Endothelial cell of umbilical vein (primary cell): ENCODE data around the gene C5orf47. TPM values are rescaled to one million over a fixed set of nuclear protein-coding genes. Genes with fewer than 3 reads are reported as not detected.
"Not testable (repeated sequence)": the region's sequence is repeated elsewhere in the genome, so short reads cannot be mapped to it uniquely, and the experiment has no call there.

Experiments
- BruUV-seq: library from RNA; stranded (reverse); fragments of 400-500 nt; replicated peaks from 2 replicates; lab custom pipeline; 2021; lab: Mats Ljungman, UMichigan
- CTCF ChIA-PET: fragments of 300-600, 350-600 bp; sonication (Branson Sonifier 250); formaldehyde crosslinking; loops from one replicate; lab custom pipeline; 2021; ENCODE audit warnings: antibody characterized with exemption, inconsistent platforms; lab: Charles Lee
- POLR2A ChIA-PET: fragments of 300-600, 350-600 bp; sonication (Branson Sonifier 250); formaldehyde crosslinking; loops from one replicate; lab custom pipeline; 2021; ENCODE audit warnings: antibody characterized with exemption, inconsistent platforms; lab: Charles Lee
- DNase-seq: peaks from one replicate; pipeline ENCODE4 v3.0.0-alpha.2; 2011; ENCODE audit warnings: low read depth, low spot score
- FAIRE-seq: peaks from 2 replicates; lab custom pipeline; 2011; peaks lifted over from hg19 to GRCh38; lab: Jason Lieb, UNC
- H2AFZ ChIP-seq: 2 replicates; pipeline ENCODE4 v1.6.0; 2012; ENCODE audit warnings: low read depth, low read length, control low read depth, inconsistent platforms
- H3K27ac ChIP-seq: 2 replicates; pipeline ENCODE4 v1.5.1; 2011; ENCODE audit warnings: low read depth, mild to moderate bottlenecking, control low read depth, low read length, moderate library complexity; ENCODE audit not compliant: insufficient read depth
- H3K27me3 ChIP-seq, 2 experiments: 2 replicates each; pipeline versions ENCODE4 v1.6.0 to v1.6.1; 2011; ENCODE audit warnings: low read length in 2 of 2, mixed read lengths in 1 of 2; ENCODE audit not compliant: control insufficient read depth in 2 of 2, insufficient read depth in 2 of 2
- H3K36me3 ChIP-seq, 2 experiments: 2 replicates in 1 of 2; 3 replicates in 1 of 2; pipeline ENCODE4 v1.5.1; 2011; ENCODE audit warnings: low read length in 2 of 2, mild to moderate bottlenecking in 1 of 2, moderate library complexity in 1 of 2; ENCODE audit not compliant: control insufficient read depth in 2 of 2, insufficient read depth in 2 of 2; ENCODE audit errors: extremely low read depth in 1 of 2
- H3K4me1 ChIP-seq: 3 replicates; pipeline ENCODE4 v1.5.1; 2011; ENCODE audit warnings: mild to moderate bottlenecking, low read length; ENCODE audit not compliant: control insufficient read depth, insufficient read depth; ENCODE audit errors: extremely low read depth
- H3K4me2 ChIP-seq: 2 replicates; pipeline ENCODE4 v1.6.1; 2011; ENCODE audit warnings: low read length, control low read depth, mixed read lengths; ENCODE audit not compliant: insufficient read depth
- H3K4me3 ChIP-seq, 3 experiments: fragments of 200-600 bp in 1 of 3; sonication (generic), shearing (Covaris generic) in 1 of 3; replicated peaks in 1 of 3; 2 replicates each; pipeline ENCODE4 v1.5.1; 2011 to 2016; ENCODE audit warnings: control low read depth in 3 of 3, low read length in 3 of 3, mild to moderate bottlenecking in 2 of 3, inconsistent platforms in 1 of 3, low read depth in 1 of 3, moderate library complexity in 1 of 3; ENCODE audit not compliant: insufficient read depth in 1 of 3
- H3K79me2 ChIP-seq: 2 replicates; pipeline ENCODE4 v1.6.0; 2012; ENCODE audit warnings: low read length, inconsistent platforms; ENCODE audit not compliant: control insufficient read depth, insufficient read depth
- H3K9ac ChIP-seq: replicated peaks from 2 replicates; pipeline ENCODE3; 2011; ENCODE audit warnings: low read length, control low read depth; ENCODE audit not compliant: insufficient read depth; ENCODE audit errors: extremely low read depth
- H3K9me1 ChIP-seq: replicated peaks from 3 replicates; pipeline ENCODE4 v1.6.0; 2011; ENCODE audit warnings: mild to moderate bottlenecking, low read length; ENCODE audit not compliant: control insufficient read depth, insufficient read depth; ENCODE audit errors: extremely low read depth
- H3K9me3 ChIP-seq: replicated peaks from 2 replicates; pipeline ENCODE4 v1.5.1; 2012; ENCODE audit warnings: low read length, inconsistent platforms; ENCODE audit not compliant: control insufficient read depth, insufficient read depth
- H4K20me1 ChIP-seq: replicated peaks from 2 replicates; pipeline ENCODE3; 2011; ENCODE audit warnings: mild to moderate bottlenecking, low read length; ENCODE audit not compliant: control insufficient read depth, insufficient read depth; ENCODE audit errors: extremely low read depth
- GATA2 ChIP-seq: IDR thresholded peaks from 2 replicates; pipeline ENCODE4 v1.7.0; 2011; ENCODE audit warnings: low read depth, mild to moderate bottlenecking, moderate library complexity, mixed read lengths, low read length; ENCODE audit not compliant: insufficient read length, insufficient read depth
- dilution Hi-C: fragments of 300-500 bp; cut with MboI; formaldehyde crosslinking; loops from one replicate; pipeline ENCODE4 v1.15.0; 2019; ENCODE audit warnings: low sequenced_read_pairs; ENCODE audit not compliant: extremely low pct_ligation_motif_present
- intact Hi-C: fragments of 100-400 bp; cut with micrococcal nuclease; formaldehyde crosslinking; loops from one replicate; pipeline ENCODE4 v1.10.0; 2022
- polyA plus RNA-seq, 4 experiments: library from polyadenylated mRNA; depleted of rRNA in 3 of 4; stranded (reverse) in 3 of 4; unstranded in 1 of 4; fragments of >200 nt; gene quantifications; 2 replicates each; pipeline versions ENCODE4 v1.2.1 to v1.2.3, GENCODE V29; 2011 to 2012; ENCODE audit warnings: missing spikeins in 1 of 4
- total RNA-seq: library from RNA; stranded (reverse); gene quantifications from 2 replicates; pipeline ENCODE4 v1.2.3, GENCODE V29; 2021
- TF ChIP-seq, protein P1 (sequence below), 2 donors: IDR thresholded peaks; 1 replicate in 1 of 2; 2 replicates in 1 of 2; pipeline ENCODE4 v1.5.1; 2011; ENCODE audit warnings: low read length in 2 of 2, mild to moderate bottlenecking in 2 of 2, moderate library complexity in 2 of 2, control low read depth in 1 of 2, inconsistent platforms in 1 of 2, low read depth in 1 of 2; ENCODE audit not compliant: insufficient read depth in 1 of 2; ENCODE audit errors: extremely low read depth in 1 of 2

The C5orf47 gene
- total and polyA plus RNA-seq, 2 donors (not counting 3 experiments of a cell fraction or from before 2014, with no cell fraction given) = not detected

- H3K4me1 ChIP-seq = no peaks in the 10 kb centered on the region
- no peaks in the 10 kb centered on the region for H3K9me1 ChIP-seq
- no TSS peak for BruUV-seq
- dilution Hi-C loops (no loop called here), intact Hi-C loops (no loop called here)
- FAIRE-seq (no peak), DNase-seq (no peak)
- no peaks in the 10 kb centered on the region for H4K20me1 ChIP-seq
- no peak overlapping the region for H2AFZ ChIP-seq
- no peak overlapping the region for H3K9ac ChIP-seq
- POLR2A ChIA-PET = no interaction called here
- no peaks in the 10 kb centered on the region for H3K27me3 ChIP-seq
- no peak overlapping the region for H3K27ac ChIP-seq
- H3K79me2 ChIP-seq = no peaks in the 10 kb centered on the region
- no peak overlapping the region for H3K4me2 ChIP-seq
- TF ChIP-seq GATA2 = no peak
- CTCF ChIA-PET = no interaction called here
- H3K36me3 ChIP-seq = no peaks in the 10 kb centered on the region
- H3K9me3 ChIP-seq = no peaks in the 10 kb centered on the region
- H3K4me3 ChIP-seq = no peak overlapping the region
Measured at GRCh38 chr5:174011441-174011840, 22.5 kb downstream of the C5orf47 start.

DNA sequence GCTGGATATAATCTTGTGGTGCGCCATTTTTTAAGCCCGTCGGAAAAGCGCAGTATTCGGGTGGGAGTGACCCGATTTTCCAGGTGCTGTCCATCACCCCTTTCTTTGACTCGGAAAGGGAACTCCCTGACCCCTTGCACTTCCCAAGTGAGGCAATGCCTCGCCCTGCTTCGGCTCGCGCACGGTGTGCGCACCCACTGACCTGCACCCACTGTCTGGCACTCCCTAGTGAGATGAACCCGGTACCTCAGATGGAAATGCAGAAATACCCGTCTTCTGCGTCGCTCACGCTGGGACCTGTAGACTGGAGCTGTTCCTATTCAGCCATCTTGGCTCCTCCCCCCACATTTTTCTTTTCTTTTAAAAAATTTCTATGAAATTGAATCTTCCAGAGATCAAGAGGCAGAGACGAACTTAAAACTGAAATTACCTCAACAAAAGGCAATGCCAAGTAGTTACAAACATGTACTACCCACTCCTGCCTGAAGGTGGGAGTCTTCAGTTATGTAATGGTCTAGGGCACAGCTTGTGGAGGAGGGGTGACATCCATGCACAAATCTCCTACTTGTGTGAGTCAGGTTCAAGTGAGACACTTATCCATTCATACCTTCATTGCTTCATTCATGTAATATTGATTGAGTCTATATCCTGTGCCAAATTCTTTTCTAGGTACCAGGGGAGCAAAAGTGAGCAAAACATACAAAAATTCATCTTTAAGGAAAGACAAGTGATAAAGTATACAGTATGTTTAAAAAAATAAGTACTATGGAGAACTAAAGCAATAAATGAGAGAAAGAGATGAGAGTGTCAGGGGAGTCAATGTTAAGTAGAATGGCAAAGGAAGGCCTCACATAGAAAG lies 31.3 kb downstream of the C5orf47 start:
- H3K4me2 ChIP-seq, H3K9ac ChIP-seq, FAIRE-seq, H4K20me1 ChIP-seq, POLR2A ChIA-PET, H2AFZ ChIP-seq, H3K36me3 ChIP-seq, H3K9me3 ChIP-seq, H3K4me3 ChIP-seq, BruUV-seq, H3K27ac ChIP-seq, H3K79me2 ChIP-seq, H3K27me3 ChIP-seq, H3K4me1 ChIP-seq, dilution Hi-C loops, H3K9me1 ChIP-seq: not testable (repeated sequence)
- intact Hi-C loops = loop anchor here (1.0 kb wide), 1 partner anchor 292 kb away; no protein-coding TSS in a partner anchor
- peak; percentile 12 for DNase-seq
- TF ChIP-seq, protein P1, sequence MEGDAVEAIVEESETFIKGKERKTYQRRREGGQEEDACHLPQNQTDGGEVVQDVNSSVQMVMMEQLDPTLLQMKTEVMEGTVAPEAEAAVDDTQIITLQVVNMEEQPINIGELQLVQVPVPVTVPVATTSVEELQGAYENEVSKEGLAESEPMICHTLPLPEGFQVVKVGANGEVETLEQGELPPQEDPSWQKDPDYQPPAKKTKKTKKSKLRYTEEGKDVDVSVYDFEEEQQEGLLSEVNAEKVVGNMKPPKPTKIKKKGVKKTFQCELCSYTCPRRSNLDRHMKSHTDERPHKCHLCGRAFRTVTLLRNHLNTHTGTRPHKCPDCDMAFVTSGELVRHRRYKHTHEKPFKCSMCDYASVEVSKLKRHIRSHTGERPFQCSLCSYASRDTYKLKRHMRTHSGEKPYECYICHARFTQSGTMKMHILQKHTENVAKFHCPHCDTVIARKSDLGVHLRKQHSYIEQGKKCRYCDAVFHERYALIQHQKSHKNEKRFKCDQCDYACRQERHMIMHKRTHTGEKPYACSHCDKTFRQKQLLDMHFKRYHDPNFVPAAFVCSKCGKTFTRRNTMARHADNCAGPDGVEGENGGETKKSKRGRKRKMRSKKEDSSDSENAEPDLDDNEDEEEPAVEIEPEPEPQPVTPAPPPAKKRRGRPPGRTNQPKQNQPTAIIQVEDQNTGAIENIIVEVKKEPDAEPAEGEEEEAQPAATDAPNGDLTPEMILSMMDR (IDR thresholded peaks at IDR 0.05; ENCODE audit: extremely low read depth in 1 of 2, insufficient read depth in 1 of 2, low read depth in 1 of 2, low read length in 2 of 2) = peak; percentile 22
- CTCF ChIA-PET = interaction anchor here (2.2 kb wide), 1 partner anchor 292 kb away, joined by 8 read pairs; no protein-coding TSS in a partner anchor
